Measurements from ENCODE around the gene RTP1. TPM values are rescaled to one million over a fixed set of nuclear protein-coding genes. Genes with fewer than 3 reads are reported as not detected.

The RTP1 gene
- total RNA-seq, 1 experiment from 2014 or later = not detected

DNA sequence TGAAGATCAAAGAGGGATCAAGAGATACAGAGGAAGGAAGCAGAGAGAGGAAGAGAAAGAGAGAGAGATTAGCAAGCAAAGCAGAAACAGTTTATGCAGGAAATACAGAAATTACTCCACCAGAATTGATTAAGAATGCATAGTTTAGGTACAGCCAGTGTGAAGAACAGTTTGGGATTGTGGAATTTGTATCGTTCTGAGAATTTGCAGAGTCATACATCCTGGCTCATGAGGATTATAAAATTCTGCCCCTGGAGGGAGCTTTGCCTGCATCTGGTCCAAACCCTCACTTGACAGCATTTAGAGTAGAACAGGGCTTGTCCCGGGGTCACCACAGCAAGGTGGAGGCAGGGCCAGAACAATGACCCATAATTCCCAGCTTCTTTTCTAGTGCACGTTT is 50.1 kb downstream of the RTP1 start:
- Histone ChIP-seq H3K4me3 (ENCODE audit: low read depth, low read length, poor library complexity, severe bottlenecking) (no peak overlapping the region), H3K4me1 (ENCODE audit: insufficient read depth, low read length, poor library complexity, severe bottlenecking) (peaks cover 3% of the 10 kb centered on the region), H3K27me3 (replicated peaks; ENCODE audit: insufficient read depth, low read depth, low read length, poor library complexity) (no peaks in the 10 kb centered on the region), H3K36me3 (ENCODE audit: insufficient read depth, low read length, poor library complexity, severe bottlenecking) (no peaks in the 10 kb centered on the region), H3K27ac (ENCODE audit: low read depth, low read length, poor library complexity, severe bottlenecking) (no peak overlapping the region), H3K9me3 (ENCODE audit: low read depth, low read length, poor library complexity, severe bottlenecking) (no peaks in the 10 kb centered on the region)
- ChIA-PET POLR2A (ENCODE audit: low non-redundant PET) (no interaction called here), CTCF (no interaction called here)
- no peak for TF ChIP-seq EZH2 (IDR thresholded peaks at IDR 0.05; ENCODE audit: borderline replicate concordance, low read depth, low read length, poor library complexity, severe bottlenecking)
- TF ChIP-seq, protein P1, sequence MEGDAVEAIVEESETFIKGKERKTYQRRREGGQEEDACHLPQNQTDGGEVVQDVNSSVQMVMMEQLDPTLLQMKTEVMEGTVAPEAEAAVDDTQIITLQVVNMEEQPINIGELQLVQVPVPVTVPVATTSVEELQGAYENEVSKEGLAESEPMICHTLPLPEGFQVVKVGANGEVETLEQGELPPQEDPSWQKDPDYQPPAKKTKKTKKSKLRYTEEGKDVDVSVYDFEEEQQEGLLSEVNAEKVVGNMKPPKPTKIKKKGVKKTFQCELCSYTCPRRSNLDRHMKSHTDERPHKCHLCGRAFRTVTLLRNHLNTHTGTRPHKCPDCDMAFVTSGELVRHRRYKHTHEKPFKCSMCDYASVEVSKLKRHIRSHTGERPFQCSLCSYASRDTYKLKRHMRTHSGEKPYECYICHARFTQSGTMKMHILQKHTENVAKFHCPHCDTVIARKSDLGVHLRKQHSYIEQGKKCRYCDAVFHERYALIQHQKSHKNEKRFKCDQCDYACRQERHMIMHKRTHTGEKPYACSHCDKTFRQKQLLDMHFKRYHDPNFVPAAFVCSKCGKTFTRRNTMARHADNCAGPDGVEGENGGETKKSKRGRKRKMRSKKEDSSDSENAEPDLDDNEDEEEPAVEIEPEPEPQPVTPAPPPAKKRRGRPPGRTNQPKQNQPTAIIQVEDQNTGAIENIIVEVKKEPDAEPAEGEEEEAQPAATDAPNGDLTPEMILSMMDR (conservative IDR thresholded peaks at IDR 0.05; ENCODE audit: low read depth, low read length) = no peak
- no TSS peak for BruUV-seq (replicated peaks)
- intact Hi-C loops (cut with micrococcal nuclease; ENCODE audit: unreplicated experiment) = no loop called here
- DNase-seq (ENCODE audit: low spot score) = peak; percentile 22

Other genes with a start within 250 kb of the RTP1 start
- gene RPL39L, start 58.0 kb upstream of the RTP1 start, total RNA-seq (2021) = 35.3 and 43.2 TPM in 2 replicates
- gene MASP1, start 94.3 kb downstream of the RTP1 start, total RNA-seq (2021) = not detected in 2 replicates
- not detected in 2 replicates for gene RTP4, start 170.9 kb downstream of the RTP1 start, total RNA-seq (2021)

All from A673 (cell line).